GM19035 (cell line): ENCODE data around the gene APOA5.

ENCODE experiments used
- ATAC-seq: cut with Tn5 transposase; IDR thresholded peaks from one replicate; pipeline ENCODE4 v1.9.1; 2021; ENCODE audit not compliant: unreplicated experiment

The APOA5 gene

GRCh38 chr11:116828632-116829524 lies 37.2 kb upstream of the APOA5 start:
- no peak for ATAC-seq

GRCh38 chr11:116827461-116827860 lies 35.8 kb upstream of the APOA5 start:
- no peak for ATAC-seq

- ATAC-seq = no peak
Measured at GRCh38 chr11:116826751-116827431, 35.2 kb upstream of the APOA5 start.

GRCh38 chr11:116825854-116826750 lies 34.4 kb upstream of the APOA5 start:
- ATAC-seq = no peak

- no peak for ATAC-seq
Measured at GRCh38 chr11:116825434-116825833, 33.8 kb upstream of the APOA5 start.

- no peak for ATAC-seq
Measured at GRCh38 chr11:116823031-116823843, 31.6 kb upstream of the APOA5 start, which contains the start of gene APOA4. Gene APOA4 (minus strand): TSS chr11:116823304. CDS start chr11:116823191, 113 bp downstream.

- no peak for ATAC-seq
Measured at GRCh38 chr11:116822575-116822974, 30.9 kb upstream of the APOA5 start.

GRCh38 chr11:116821050-116821918 lies 29.6 kb upstream of the APOA5 start:
- no peak for ATAC-seq

GRCh38 chr11:116819049-116819448 lies 27.4 kb upstream of the APOA5 start:
- no peak for ATAC-seq

GRCh38 chr11:116814502-116814901 lies 22.8 kb upstream of the APOA5 start:
- ATAC-seq = no peak

- no peak for ATAC-seq
Measured at GRCh38 chr11:116813781-116814471, 22.2 kb upstream of the APOA5 start.

- ATAC-seq = no peak
Measured at GRCh38 chr11:116813170-116813569, 21.5 kb upstream of the APOA5 start.

GRCh38 chr11:116812109-116812508 lies 20.4 kb upstream of the APOA5 start:
- no peak for ATAC-seq

- ATAC-seq = no peak
Measured at GRCh38 chr11:116811194-116811593, 19.5 kb upstream of the APOA5 start.

- no peak for ATAC-seq
Measured at GRCh38 chr11:116808262-116809175, 16.8 kb upstream of the APOA5 start.

GRCh38 chr11:116807601-116808261 lies 16.1 kb upstream of the APOA5 start:
- no peak for ATAC-seq

GRCh38 chr11:116804001-116804400 lies 12.3 kb upstream of the APOA5 start:
- no peak for ATAC-seq
